Ovary (tissue), 3 donors: ENCODE results near the gene SPATA9.

Experiments
- POLR2A ChIP-seq: fragments of 450-650 bp; IDR thresholded peaks from one replicate; pipeline ENCODE4 v1.6.1; 2017; ENCODE audit warnings: antibody characterized with exemption, mild to moderate bottlenecking, moderate library complexity
- TF ChIP-seq, protein P1 (sequence below), 3 donors: fragments of 450-650 bp in 2 of 3; fragments of 200-600 bp in 1 of 3; IDR thresholded peaks; one replicate each; pipeline versions ENCODE4 v1.5.1 to v1.8.0; 2016 to 2022; ENCODE audit warnings: antibody characterized with exemption in 3 of 3, mild to moderate bottlenecking in 1 of 3
- donor health status: DM: no; HTN: no; CAD: no.

GRCh38 chr5:95729115-95730010, 46.6 kb upstream of the SPATA9 start:
- TF ChIP-seq, protein P1, sequence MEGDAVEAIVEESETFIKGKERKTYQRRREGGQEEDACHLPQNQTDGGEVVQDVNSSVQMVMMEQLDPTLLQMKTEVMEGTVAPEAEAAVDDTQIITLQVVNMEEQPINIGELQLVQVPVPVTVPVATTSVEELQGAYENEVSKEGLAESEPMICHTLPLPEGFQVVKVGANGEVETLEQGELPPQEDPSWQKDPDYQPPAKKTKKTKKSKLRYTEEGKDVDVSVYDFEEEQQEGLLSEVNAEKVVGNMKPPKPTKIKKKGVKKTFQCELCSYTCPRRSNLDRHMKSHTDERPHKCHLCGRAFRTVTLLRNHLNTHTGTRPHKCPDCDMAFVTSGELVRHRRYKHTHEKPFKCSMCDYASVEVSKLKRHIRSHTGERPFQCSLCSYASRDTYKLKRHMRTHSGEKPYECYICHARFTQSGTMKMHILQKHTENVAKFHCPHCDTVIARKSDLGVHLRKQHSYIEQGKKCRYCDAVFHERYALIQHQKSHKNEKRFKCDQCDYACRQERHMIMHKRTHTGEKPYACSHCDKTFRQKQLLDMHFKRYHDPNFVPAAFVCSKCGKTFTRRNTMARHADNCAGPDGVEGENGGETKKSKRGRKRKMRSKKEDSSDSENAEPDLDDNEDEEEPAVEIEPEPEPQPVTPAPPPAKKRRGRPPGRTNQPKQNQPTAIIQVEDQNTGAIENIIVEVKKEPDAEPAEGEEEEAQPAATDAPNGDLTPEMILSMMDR (IDR thresholded peaks at IDR 0.05), result no peak
- no peak for TF ChIP-seq POLR2A
